HG03469 (cell line): ENCODE results near the gene PPP1R7.

Experiments
- ATAC-seq: cut with Tn5 transposase; IDR thresholded peaks from one replicate; pipeline ENCODE4 v1.9.1; 2021; ENCODE audit warnings: mild to moderate bottlenecking, moderate library complexity, moderate number of reproducible peaks; ENCODE audit not compliant: unreplicated experiment

The PPP1R7 gene

GRCh38 chr2:241138471-241138870, 11.8 kb upstream of the PPP1R7 start:
- ATAC-seq, result no peak

GRCh38 chr2:241139531-241140444, 10.5 kb upstream of the PPP1R7 start:
- no peak for ATAC-seq

- no peak for ATAC-seq
Observed at GRCh38 chr2:241140445-241140840, 9.8 kb upstream of the PPP1R7 start.

- ATAC-seq, result no peak
Observed at GRCh38 chr2:241141214-241141770, 9.0 kb upstream of the PPP1R7 start.

GRCh38 chr2:241142063-241142462, 8.2 kb upstream of the PPP1R7 start:
- no peak for ATAC-seq

GRCh38 chr2:241142593-241142992, 7.7 kb upstream of the PPP1R7 start:
- no peak for ATAC-seq

GRCh38 chr2:241146286-241146685, 4.0 kb upstream of the PPP1R7 start:
- ATAC-seq, result no peak

GRCh38 chr2:241147336-241147735, 2.9 kb upstream of the PPP1R7 start:
- ATAC-seq, result no peak

GRCh38 chr2:241148239-241148638, 2.0 kb upstream of the PPP1R7 start:
- ATAC-seq, result no peak

- ATAC-seq, result peak; percentile 68
Observed at GRCh38 chr2:241148891-241149674, 1.2 kb upstream of the PPP1R7 start, which contains the start of gene PASK. TSS of gene PASK (minus strand) at chr2:241149472. CDS start at chr2:241143032, 6,440 bp downstream.

- no peak for ATAC-seq
Observed at GRCh38 chr2:241149675-241149924, 667 bp upstream of the PPP1R7 start.

GRCh38 chr2:241150660-241151530, 628 bp downstream of the PPP1R7 start:
- no peak for ATAC-seq

- ATAC-seq, result no peak
Observed at GRCh38 chr2:241151934-241152660, 1.8 kb downstream of the PPP1R7 start.

- no peak for ATAC-seq
Observed at GRCh38 chr2:241153616-241154015, 3.3 kb downstream of the PPP1R7 start.

GRCh38 chr2:241154915-241155314, 4.6 kb downstream of the PPP1R7 start:
- ATAC-seq, result no peak

- no peak for ATAC-seq
Observed at GRCh38 chr2:241155936-241156335, 5.7 kb downstream of the PPP1R7 start.

- ATAC-seq, result no peak
Observed at GRCh38 chr2:241156971-241157441, 6.7 kb downstream of the PPP1R7 start.

GRCh38 chr2:241157841-241158545, 7.7 kb downstream of the PPP1R7 start:
- no peak for ATAC-seq

GRCh38 chr2:241158546-241158900, 8.3 kb downstream of the PPP1R7 start:
- ATAC-seq, result no peak
